Endothelial cell of umbilical vein (primary cell): ENCODE data around the gene C10orf67. TPM values are rescaled to one million over a fixed set of nuclear protein-coding genes. Genes with fewer than 3 reads are reported as not detected.

ENCODE experiments used
- BruUV-seq: library from RNA; stranded (reverse); fragments of 400-500 nt; replicated peaks from 2 replicates; lab custom pipeline; 2021; lab: Mats Ljungman, UMichigan
- CTCF ChIA-PET: fragments of 300-600, 350-600 bp; sonication (Branson Sonifier 250); formaldehyde crosslinking; loops from one replicate; lab custom pipeline; 2021; ENCODE audit warnings: antibody characterized with exemption, inconsistent platforms; lab: Charles Lee
- POLR2A ChIA-PET: fragments of 300-600, 350-600 bp; sonication (Branson Sonifier 250); formaldehyde crosslinking; loops from one replicate; lab custom pipeline; 2021; ENCODE audit warnings: antibody characterized with exemption, inconsistent platforms; lab: Charles Lee
- DNase-seq: peaks from one replicate; pipeline ENCODE4 v3.0.0-alpha.2; 2011; ENCODE audit warnings: low read depth, low spot score
- FAIRE-seq: peaks from 2 replicates; lab custom pipeline; 2011; peaks lifted over from hg19 to GRCh38; lab: Jason Lieb, UNC
- H2AFZ ChIP-seq: 2 replicates; pipeline ENCODE4 v1.6.0; 2012; ENCODE audit warnings: low read depth, low read length, control low read depth, inconsistent platforms
- H3K27ac ChIP-seq: 2 replicates; pipeline ENCODE4 v1.5.1; 2011; ENCODE audit warnings: low read depth, mild to moderate bottlenecking, control low read depth, low read length, moderate library complexity; ENCODE audit not compliant: insufficient read depth
- H3K27me3 ChIP-seq, 2 experiments: 2 replicates each; pipeline versions ENCODE4 v1.6.0 to v1.6.1; 2011; ENCODE audit warnings: low read length in 2 of 2, mixed read lengths in 1 of 2; ENCODE audit not compliant: control insufficient read depth in 2 of 2, insufficient read depth in 2 of 2
- H3K36me3 ChIP-seq, 2 experiments: 2 replicates in 1 of 2; 3 replicates in 1 of 2; pipeline ENCODE4 v1.5.1; 2011; ENCODE audit warnings: low read length in 2 of 2, mild to moderate bottlenecking in 1 of 2, moderate library complexity in 1 of 2; ENCODE audit not compliant: control insufficient read depth in 2 of 2, insufficient read depth in 2 of 2; ENCODE audit errors: extremely low read depth in 1 of 2
- H3K4me1 ChIP-seq: 3 replicates; pipeline ENCODE4 v1.5.1; 2011; ENCODE audit warnings: mild to moderate bottlenecking, low read length; ENCODE audit not compliant: control insufficient read depth, insufficient read depth; ENCODE audit errors: extremely low read depth
- H3K4me2 ChIP-seq: 2 replicates; pipeline ENCODE4 v1.6.1; 2011; ENCODE audit warnings: low read length, control low read depth, mixed read lengths; ENCODE audit not compliant: insufficient read depth
- H3K4me3 ChIP-seq, 3 experiments: fragments of 200-600 bp in 1 of 3; sonication (generic), shearing (Covaris generic) in 1 of 3; replicated peaks in 1 of 3; 2 replicates each; pipeline ENCODE4 v1.5.1; 2011 to 2016; ENCODE audit warnings: control low read depth in 3 of 3, low read length in 3 of 3, mild to moderate bottlenecking in 2 of 3, inconsistent platforms in 1 of 3, low read depth in 1 of 3, moderate library complexity in 1 of 3; ENCODE audit not compliant: insufficient read depth in 1 of 3
- H3K79me2 ChIP-seq: 2 replicates; pipeline ENCODE4 v1.6.0; 2012; ENCODE audit warnings: low read length, inconsistent platforms; ENCODE audit not compliant: control insufficient read depth, insufficient read depth
- H3K9ac ChIP-seq: replicated peaks from 2 replicates; pipeline ENCODE3; 2011; ENCODE audit warnings: low read length, control low read depth; ENCODE audit not compliant: insufficient read depth; ENCODE audit errors: extremely low read depth
- H3K9me1 ChIP-seq: replicated peaks from 3 replicates; pipeline ENCODE4 v1.6.0; 2011; ENCODE audit warnings: mild to moderate bottlenecking, low read length; ENCODE audit not compliant: control insufficient read depth, insufficient read depth; ENCODE audit errors: extremely low read depth
- H3K9me3 ChIP-seq: replicated peaks from 2 replicates; pipeline ENCODE4 v1.5.1; 2012; ENCODE audit warnings: low read length, inconsistent platforms; ENCODE audit not compliant: control insufficient read depth, insufficient read depth
- H4K20me1 ChIP-seq: replicated peaks from 2 replicates; pipeline ENCODE3; 2011; ENCODE audit warnings: mild to moderate bottlenecking, low read length; ENCODE audit not compliant: control insufficient read depth, insufficient read depth; ENCODE audit errors: extremely low read depth
- CTCF ChIP-seq, 2 donors: IDR thresholded peaks; 1 replicate in 1 of 2; 2 replicates in 1 of 2; pipeline ENCODE4 v1.5.1; 2011; ENCODE audit warnings: low read length in 2 of 2, mild to moderate bottlenecking in 2 of 2, moderate library complexity in 2 of 2, control low read depth in 1 of 2, inconsistent platforms in 1 of 2, low read depth in 1 of 2; ENCODE audit not compliant: insufficient read depth in 1 of 2; ENCODE audit errors: extremely low read depth in 1 of 2
- FOS ChIP-seq: IDR thresholded peaks from 2 replicates; pipeline ENCODE4 v1.6.1; 2011; ENCODE audit warnings: mild to moderate bottlenecking, low read length, moderate library complexity, borderline replicate concordance; ENCODE audit not compliant: insufficient read depth
- GATA2 ChIP-seq: IDR thresholded peaks from 2 replicates; pipeline ENCODE4 v1.7.0; 2011; ENCODE audit warnings: low read depth, mild to moderate bottlenecking, moderate library complexity, mixed read lengths, low read length; ENCODE audit not compliant: insufficient read length, insufficient read depth
- JUN ChIP-seq: IDR thresholded peaks from 2 replicates; pipeline ENCODE4 v1.6.1; 2011; ENCODE audit warnings: borderline replicate concordance, low read depth; ENCODE audit not compliant: insufficient read length, insufficient read depth
- MAX ChIP-seq: IDR thresholded peaks from 2 replicates; pipeline ENCODE4 v1.6.1; 2011; ENCODE audit not compliant: insufficient read depth, insufficient read length
- MYC ChIP-seq: IDR thresholded peaks from one replicate; pipeline ENCODE4 v1.6.1; 2011; ENCODE audit warnings: mild to moderate bottlenecking, low read depth, low read length
- POLR2A ChIP-seq: IDR thresholded peaks from 2 replicates; pipeline ENCODE4 v1.6.1; 2012; ENCODE audit warnings: low read depth, mild to moderate bottlenecking, control low read depth, low read length
- POLR2AphosphoS5 ChIP-seq: IDR thresholded peaks from 2 replicates; pipeline ENCODE4 v1.6.1; 2012; ENCODE audit warnings: low read depth, mild to moderate bottlenecking, control low read depth, low read length, moderate library complexity; ENCODE audit not compliant: insufficient read depth
- dilution Hi-C: fragments of 300-500 bp; cut with MboI; formaldehyde crosslinking; loops from one replicate; pipeline ENCODE4 v1.15.0; 2019; ENCODE audit warnings: low sequenced_read_pairs; ENCODE audit not compliant: extremely low pct_ligation_motif_present
- intact Hi-C: fragments of 100-400 bp; cut with micrococcal nuclease; formaldehyde crosslinking; loops from one replicate; pipeline ENCODE4 v1.10.0; 2022
- polyA plus RNA-seq, 4 experiments: library from polyadenylated mRNA; depleted of rRNA in 3 of 4; stranded (reverse) in 3 of 4; unstranded in 1 of 4; fragments of >200 nt; gene quantifications; 2 replicates each; pipeline versions ENCODE4 v1.2.1 to v1.2.3, GENCODE V29; 2011 to 2012; ENCODE audit warnings: missing spikeins in 1 of 4
- total RNA-seq: library from RNA; stranded (reverse); gene quantifications from 2 replicates; pipeline ENCODE4 v1.2.3, GENCODE V29; 2021

Gene C10orf67
- total and polyA plus RNA-seq, 2 donors (not counting 3 experiments of a cell fraction or from before 2014, with no cell fraction given): not detected

GRCh38 chr10:23326544-23327307 lies 17.9 kb downstream of the C10orf67 start:
- Histone ChIP-seq H3K9ac (no peak overlapping the region), H3K36me3 (no peaks in the 10 kb centered on the region), H3K79me2 (no peaks in the 10 kb centered on the region), H3K27ac (no peak overlapping the region), H3K9me1 (no peaks in the 10 kb centered on the region), H2AFZ (no peak overlapping the region), H4K20me1 (no peaks in the 10 kb centered on the region), H3K4me2 (no peak overlapping the region), H3K4me1 (no peaks in the 10 kb centered on the region), H3K27me3 (no peaks in the 10 kb centered on the region), H3K4me3 (no peak overlapping the region), H3K9me3 (no peaks in the 10 kb centered on the region)
- no TSS peak for BruUV-seq
- TF ChIP-seq POLR2A (no peak), FOS (no peak), MAX (no peak), JUN (no peak), POLR2AphosphoS5 (no peak), GATA2 (no peak), CTCF (IDR thresholded peaks at IDR 0.05; ENCODE audit: extremely low read depth in 1 of 2, insufficient read depth in 1 of 2, low read depth in 1 of 2, low read length in 2 of 2) (no peak), MYC (no peak)
- CTCF ChIA-PET: interaction anchor here (1.0 kb wide), 1 partner anchor 12 kb away, joined by 3 read pairs; no protein-coding TSS in a partner anchor
- intact Hi-C loops (no loop called here), dilution Hi-C loops (no loop called here)
- POLR2A ChIA-PET: no interaction called here
- FAIRE-seq (no peak), DNase-seq (no peak)
